ENCODE measurements around the gene DCDC1.

Gene DCDC1

DNA sequence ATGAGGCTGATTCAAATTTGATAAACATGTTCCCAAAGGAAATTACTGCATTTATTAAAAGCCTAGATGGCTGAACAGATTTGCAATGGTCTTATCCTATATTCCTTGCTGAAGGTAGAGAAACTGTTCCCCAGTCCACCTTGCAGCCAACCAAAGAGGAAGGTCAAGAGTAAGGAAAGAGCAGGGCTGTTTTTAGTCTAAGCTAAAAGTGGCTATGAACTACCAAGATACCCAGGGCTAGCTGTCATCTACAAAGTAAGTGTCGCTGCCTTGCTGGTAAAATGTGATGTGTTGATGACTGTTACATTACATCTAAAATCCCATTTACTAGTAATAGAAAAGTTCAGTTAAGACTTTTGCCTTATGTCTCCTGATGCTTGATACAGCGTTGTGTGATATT lies 493.3 kb downstream of the DCDC1 start:
- no peak overlapping the region for H3K4me3 ChIP-seq (ENCODE audit: low read depth in 1 of 2, low read length in 2 of 2)
- H3K27ac ChIP-seq (ENCODE audit: low read depth, low read length): no peak overlapping the region
- no peaks in the 10 kb centered on the region for H3K4me1 ChIP-seq (ENCODE audit: control insufficient read depth in 1 of 2, insufficient read depth in 2 of 2, low read length in 2 of 2)
- H3K9ac ChIP-seq (ENCODE audit: low read depth in 1 of 2, low read length in 2 of 2): no peak overlapping the region
- no peaks in the 10 kb centered on the region for H3K9me3 ChIP-seq (ENCODE audit: control insufficient read depth in 1 of 2, low read length in 2 of 2)
- H3K36me3 ChIP-seq (ENCODE audit: control insufficient read depth in 1 of 2, insufficient read depth in 2 of 2, low read length in 2 of 2): no peaks in the 10 kb centered on the region
- H3K27me3 ChIP-seq (ENCODE audit: control insufficient read depth in 1 of 2, insufficient read depth in 2 of 2, low read length in 2 of 2): no peaks in the 10 kb centered on the region

DNA sequence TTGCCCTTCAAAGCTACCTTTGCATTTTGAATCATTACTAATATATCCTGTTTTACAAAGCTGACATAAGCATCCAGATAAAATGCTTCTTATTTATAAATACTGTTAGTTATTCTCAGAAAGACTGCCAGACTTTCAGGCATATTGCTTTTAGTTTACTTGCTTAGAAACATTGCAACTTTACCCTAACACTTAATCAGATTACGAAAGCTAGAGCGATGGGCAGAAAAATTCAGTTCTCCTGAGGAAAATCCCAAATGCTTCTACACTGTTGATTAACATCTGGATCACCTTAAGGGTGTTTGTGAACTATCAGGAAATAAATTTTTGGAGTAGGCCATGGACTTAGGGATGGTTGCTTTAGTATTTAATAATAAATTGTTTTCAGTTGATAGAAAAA lies 493.7 kb downstream of the DCDC1 start:
- Histone ChIP-seq H3K27ac (ENCODE audit: low read depth, low read length) (no peak overlapping the region), H3K36me3 (ENCODE audit: control insufficient read depth in 1 of 2, insufficient read depth in 2 of 2, low read length in 2 of 2) (no peaks in the 10 kb centered on the region), H3K4me3 (ENCODE audit: low read depth in 1 of 2, low read length in 2 of 2) (no peak overlapping the region), H3K4me1 (ENCODE audit: control insufficient read depth in 1 of 2, insufficient read depth in 2 of 2, low read length in 2 of 2) (no peaks in the 10 kb centered on the region), H3K27me3 (ENCODE audit: control insufficient read depth in 1 of 2, insufficient read depth in 2 of 2, low read length in 2 of 2) (no peaks in the 10 kb centered on the region), H3K9ac (ENCODE audit: low read depth in 1 of 2, low read length in 2 of 2) (no peak overlapping the region), H3K9me3 (ENCODE audit: control insufficient read depth in 1 of 2, low read length in 2 of 2) (no peaks in the 10 kb centered on the region)

DNA sequence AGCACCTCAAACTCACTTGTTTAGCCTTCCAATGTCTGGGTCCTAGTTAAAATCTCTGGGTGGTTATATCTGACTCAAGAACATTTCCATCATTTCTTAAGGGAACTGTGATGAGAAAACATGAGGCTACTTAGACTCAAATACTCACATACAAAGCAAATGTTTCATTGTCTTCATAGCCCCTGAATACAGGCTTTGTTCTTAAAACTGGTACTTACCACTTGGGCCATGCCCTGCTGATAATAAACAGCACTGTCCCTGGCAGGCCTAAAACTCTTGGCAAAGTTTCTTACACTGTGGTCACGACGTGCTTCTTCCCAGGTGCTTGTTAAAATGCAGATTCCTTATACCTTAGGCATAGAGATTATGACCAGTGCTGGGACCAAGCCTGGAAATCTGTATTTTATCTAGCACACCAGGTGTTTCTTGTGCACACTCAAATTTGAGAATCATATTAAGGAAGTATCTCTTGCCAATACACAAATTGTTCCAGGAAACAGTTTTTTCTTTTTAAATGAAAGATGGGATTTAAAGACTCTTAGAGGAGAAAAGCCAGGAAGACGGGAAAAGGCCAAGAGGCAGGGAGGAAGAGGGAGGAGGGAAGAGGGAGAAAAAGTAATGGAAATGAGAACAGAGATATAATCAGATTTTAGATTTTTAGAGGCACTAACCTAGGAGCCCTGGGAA lies 495.5 kb downstream of the DCDC1 start:
- no peak overlapping the region for H3K27ac ChIP-seq (ENCODE audit: low read depth, low read length)
- no peak overlapping the region for H3K9ac ChIP-seq (ENCODE audit: low read depth in 1 of 2, low read length in 2 of 2)
- no peaks in the 10 kb centered on the region for H3K9me3 ChIP-seq (ENCODE audit: control insufficient read depth in 1 of 2, low read length in 2 of 2)
- H3K36me3 ChIP-seq (ENCODE audit: control insufficient read depth in 1 of 2, insufficient read depth in 2 of 2, low read length in 2 of 2): no peaks in the 10 kb centered on the region
- H3K4me3 ChIP-seq (ENCODE audit: low read depth in 1 of 2, low read length in 2 of 2): no peak overlapping the region
- no peaks in the 10 kb centered on the region for H3K27me3 ChIP-seq (ENCODE audit: control insufficient read depth in 1 of 2, insufficient read depth in 2 of 2, low read length in 2 of 2)
- H3K4me1 ChIP-seq (ENCODE audit: control insufficient read depth in 1 of 2, insufficient read depth in 2 of 2, low read length in 2 of 2): no peaks in the 10 kb centered on the region

DNA sequence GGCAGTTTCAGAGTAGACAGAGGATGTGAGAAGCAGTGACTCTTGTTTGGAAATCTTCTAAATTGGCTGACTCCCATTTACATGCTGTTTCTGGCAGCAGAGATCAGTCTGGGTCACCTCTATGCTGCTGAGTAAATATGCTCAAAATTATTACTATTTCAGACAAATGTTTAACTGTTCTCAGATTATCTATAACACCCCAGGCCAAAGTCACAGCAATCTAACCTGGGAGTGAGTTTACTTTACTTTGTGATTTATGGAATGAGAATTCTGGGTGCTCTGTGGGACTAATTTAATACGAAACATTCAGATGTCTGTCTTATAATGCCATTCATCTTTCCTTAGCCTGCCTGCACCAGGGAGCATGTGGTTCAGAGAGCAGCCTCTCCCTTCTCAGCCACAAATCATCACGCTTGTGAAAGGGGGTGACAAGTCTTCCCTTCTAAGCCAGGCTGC lies 500.9 kb downstream of the DCDC1 start:
- H3K4me3 ChIP-seq (ENCODE audit: low read depth in 1 of 2, low read length in 2 of 2): no peak overlapping the region
- H3K36me3 ChIP-seq (ENCODE audit: control insufficient read depth in 1 of 2, insufficient read depth in 2 of 2, low read length in 2 of 2): no peaks in the 10 kb centered on the region
- no peaks in the 10 kb centered on the region for H3K4me1 ChIP-seq (ENCODE audit: control insufficient read depth in 1 of 2, insufficient read depth in 2 of 2, low read length in 2 of 2)
- H3K9ac ChIP-seq (ENCODE audit: low read depth in 1 of 2, low read length in 2 of 2): no peak overlapping the region
- H3K9me3 ChIP-seq (ENCODE audit: control insufficient read depth in 1 of 2, low read length in 2 of 2): no peaks in the 10 kb centered on the region
- no peaks in the 10 kb centered on the region for H3K27me3 ChIP-seq (ENCODE audit: control insufficient read depth in 1 of 2, insufficient read depth in 2 of 2, low read length in 2 of 2)
- H3K27ac ChIP-seq (ENCODE audit: low read depth, low read length): no peak overlapping the region

DNA sequence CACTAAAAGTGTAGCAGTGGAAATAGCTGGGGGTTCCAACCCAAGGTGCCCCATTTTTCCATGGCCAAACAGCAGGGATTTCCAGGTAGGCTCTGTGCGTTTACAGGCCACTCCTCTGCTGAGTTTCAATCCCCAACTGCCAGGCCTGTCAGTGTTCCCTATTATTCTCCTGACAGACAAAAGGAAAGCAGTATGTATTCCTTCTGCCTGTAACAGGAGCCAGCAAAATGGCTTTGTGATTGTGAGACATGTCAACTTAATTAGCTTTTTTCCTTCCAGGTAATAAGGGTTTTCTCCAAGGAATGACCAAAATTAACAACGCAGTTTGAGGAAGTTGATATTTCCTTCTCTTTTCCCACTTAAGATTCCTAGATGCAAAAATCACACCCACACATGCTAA lies 506.3 kb downstream of the DCDC1 start:
- no peaks in the 10 kb centered on the region for H3K36me3 ChIP-seq (ENCODE audit: control insufficient read depth in 1 of 2, insufficient read depth in 2 of 2, low read length in 2 of 2)
- H3K4me3 ChIP-seq (ENCODE audit: low read depth in 1 of 2, low read length in 2 of 2): no peak overlapping the region
- no peak overlapping the region for H3K27ac ChIP-seq (ENCODE audit: low read depth, low read length)
- no peaks in the 10 kb centered on the region for H3K4me1 ChIP-seq (ENCODE audit: control insufficient read depth in 1 of 2, insufficient read depth in 2 of 2, low read length in 2 of 2)
- no peaks in the 10 kb centered on the region for H3K27me3 ChIP-seq (ENCODE audit: control insufficient read depth in 1 of 2, insufficient read depth in 2 of 2, low read length in 2 of 2)
- H3K9ac ChIP-seq (ENCODE audit: low read depth in 1 of 2, low read length in 2 of 2): no peak overlapping the region
- no peaks in the 10 kb centered on the region for H3K9me3 ChIP-seq (ENCODE audit: control insufficient read depth in 1 of 2, low read length in 2 of 2)

DNA sequence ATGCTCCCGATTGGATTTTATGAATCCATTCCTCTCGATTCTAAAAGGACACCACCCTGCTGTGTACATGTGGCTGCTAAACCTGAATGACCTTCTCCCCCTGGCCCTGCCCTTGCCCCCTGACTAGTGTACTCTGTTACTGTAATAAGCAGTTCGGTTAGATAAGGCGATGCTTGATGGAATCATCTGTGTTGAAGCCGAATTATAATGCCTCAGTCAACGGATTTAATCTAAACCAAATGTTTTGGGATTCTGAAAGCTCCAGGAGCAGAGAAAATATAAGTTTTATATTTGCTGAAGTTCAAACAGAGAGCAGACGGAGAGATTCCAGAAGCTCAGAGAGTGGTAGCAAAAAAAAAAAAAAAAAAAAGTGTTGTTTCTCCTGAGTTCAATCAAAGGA lies 508.0 kb downstream of the DCDC1 start:
- H3K4me3 ChIP-seq (ENCODE audit: low read depth in 1 of 2, low read length in 2 of 2): no peak overlapping the region
- no peak overlapping the region for H3K27ac ChIP-seq (ENCODE audit: low read depth, low read length)
- no peak overlapping the region for H3K9ac ChIP-seq (ENCODE audit: low read depth in 1 of 2, low read length in 2 of 2)
- no peaks in the 10 kb centered on the region for H3K36me3 ChIP-seq (ENCODE audit: control insufficient read depth in 1 of 2, insufficient read depth in 2 of 2, low read length in 2 of 2)
- no peaks in the 10 kb centered on the region for H3K4me1 ChIP-seq (ENCODE audit: control insufficient read depth in 1 of 2, insufficient read depth in 2 of 2, low read length in 2 of 2)
- H3K9me3 ChIP-seq (ENCODE audit: control insufficient read depth in 1 of 2, low read length in 2 of 2): no peaks in the 10 kb centered on the region
- no peaks in the 10 kb centered on the region for H3K27me3 ChIP-seq (ENCODE audit: control insufficient read depth in 1 of 2, insufficient read depth in 2 of 2, low read length in 2 of 2)

DNA sequence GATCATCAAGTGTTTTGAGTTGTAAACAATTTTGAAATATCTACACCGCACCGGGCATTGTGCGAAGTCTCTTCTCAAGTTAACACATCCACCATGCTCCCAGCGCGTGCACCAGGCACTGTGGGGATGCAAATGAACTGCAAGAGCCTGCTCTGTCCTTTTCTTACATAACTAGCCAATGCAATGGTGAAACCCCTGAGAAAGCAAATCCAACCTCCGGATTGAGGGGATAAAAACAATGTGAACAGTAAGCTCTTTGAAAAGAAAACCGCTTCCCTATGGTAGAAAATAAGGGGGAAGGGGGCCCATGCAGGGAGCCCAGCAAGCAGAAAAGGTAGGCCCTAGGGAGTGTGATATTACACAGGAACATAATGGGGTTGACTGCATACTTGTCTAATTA lies 508.5 kb downstream of the DCDC1 start:
- Histone ChIP-seq H3K9me3 (ENCODE audit: control insufficient read depth in 1 of 2, low read length in 2 of 2) (no peaks in the 10 kb centered on the region), H3K4me1 (ENCODE audit: control insufficient read depth in 1 of 2, insufficient read depth in 2 of 2, low read length in 2 of 2) (no peaks in the 10 kb centered on the region), H3K4me3 (ENCODE audit: low read depth in 1 of 2, low read length in 2 of 2) (no peak overlapping the region), H3K36me3 (ENCODE audit: control insufficient read depth in 1 of 2, insufficient read depth in 2 of 2, low read length in 2 of 2) (no peaks in the 10 kb centered on the region), H3K9ac (ENCODE audit: low read depth in 1 of 2, low read length in 2 of 2) (no peak overlapping the region), H3K27me3 (ENCODE audit: control insufficient read depth in 1 of 2, insufficient read depth in 2 of 2, low read length in 2 of 2) (no peaks in the 10 kb centered on the region), H3K27ac (ENCODE audit: low read depth, low read length) (no peak overlapping the region)

DNA sequence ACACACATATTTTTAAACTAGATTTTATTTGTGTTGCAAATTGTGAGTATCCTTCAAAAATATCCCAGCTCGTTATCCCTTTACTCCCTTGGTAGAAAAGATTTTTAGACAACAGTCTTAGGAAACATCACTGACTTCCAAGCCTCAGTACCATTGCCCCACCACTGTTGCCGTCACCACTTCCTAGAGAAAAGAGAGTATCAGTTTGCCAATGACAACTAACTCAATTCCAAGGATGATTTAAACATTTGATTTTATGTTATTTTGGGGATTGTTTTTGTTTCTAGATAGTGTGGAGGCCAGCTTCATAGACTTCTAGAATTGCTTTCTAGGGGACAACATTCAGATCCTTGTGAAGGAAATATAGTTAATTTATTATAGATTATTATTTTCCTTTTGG lies 509.4 kb downstream of the DCDC1 start:
- Histone ChIP-seq H3K9me3 (ENCODE audit: control insufficient read depth in 1 of 2, low read length in 2 of 2) (no peaks in the 10 kb centered on the region), H3K4me1 (ENCODE audit: control insufficient read depth in 1 of 2, insufficient read depth in 2 of 2, low read length in 2 of 2) (no peaks in the 10 kb centered on the region), H3K36me3 (ENCODE audit: control insufficient read depth in 1 of 2, insufficient read depth in 2 of 2, low read length in 2 of 2) (no peaks in the 10 kb centered on the region), H3K27ac (ENCODE audit: low read depth, low read length) (no peak overlapping the region), H3K9ac (ENCODE audit: low read depth in 1 of 2, low read length in 2 of 2) (no peak overlapping the region), H3K4me3 (ENCODE audit: low read depth in 1 of 2, low read length in 2 of 2) (no peak overlapping the region), H3K27me3 (ENCODE audit: control insufficient read depth in 1 of 2, insufficient read depth in 2 of 2, low read length in 2 of 2) (no peaks in the 10 kb centered on the region)

DNA sequence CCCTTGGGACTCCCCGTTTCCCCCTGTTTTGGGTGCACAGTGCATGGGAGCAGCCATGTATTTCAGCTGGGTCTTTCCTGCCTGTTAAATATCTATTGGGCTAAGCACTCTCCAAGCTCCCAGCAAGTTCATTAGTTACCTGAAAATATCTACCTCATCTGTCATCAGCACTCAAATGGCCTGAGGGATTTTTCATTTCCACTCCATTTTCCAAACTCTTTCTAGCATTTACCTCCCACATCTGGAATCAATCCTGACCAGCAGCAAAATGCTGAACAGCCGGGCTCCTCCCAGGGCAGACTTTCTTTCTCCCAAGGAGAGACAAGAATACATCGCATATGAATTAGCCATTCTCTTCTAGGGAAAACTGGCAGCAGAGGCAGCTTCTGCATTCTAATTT lies 509.9 kb downstream of the DCDC1 start:
- H3K9ac ChIP-seq (ENCODE audit: low read depth in 1 of 2, low read length in 2 of 2): no peak overlapping the region
- no peaks in the 10 kb centered on the region for H3K27me3 ChIP-seq (ENCODE audit: control insufficient read depth in 1 of 2, insufficient read depth in 2 of 2, low read length in 2 of 2)
- no peak overlapping the region for H3K27ac ChIP-seq (ENCODE audit: low read depth, low read length)
- no peaks in the 10 kb centered on the region for H3K4me1 ChIP-seq (ENCODE audit: control insufficient read depth in 1 of 2, insufficient read depth in 2 of 2, low read length in 2 of 2)
- no peaks in the 10 kb centered on the region for H3K36me3 ChIP-seq (ENCODE audit: control insufficient read depth in 1 of 2, insufficient read depth in 2 of 2, low read length in 2 of 2)
- H3K4me3 ChIP-seq (ENCODE audit: low read depth in 1 of 2, low read length in 2 of 2): no peak overlapping the region
- H3K9me3 ChIP-seq (ENCODE audit: control insufficient read depth in 1 of 2, low read length in 2 of 2): no peaks in the 10 kb centered on the region

DNA sequence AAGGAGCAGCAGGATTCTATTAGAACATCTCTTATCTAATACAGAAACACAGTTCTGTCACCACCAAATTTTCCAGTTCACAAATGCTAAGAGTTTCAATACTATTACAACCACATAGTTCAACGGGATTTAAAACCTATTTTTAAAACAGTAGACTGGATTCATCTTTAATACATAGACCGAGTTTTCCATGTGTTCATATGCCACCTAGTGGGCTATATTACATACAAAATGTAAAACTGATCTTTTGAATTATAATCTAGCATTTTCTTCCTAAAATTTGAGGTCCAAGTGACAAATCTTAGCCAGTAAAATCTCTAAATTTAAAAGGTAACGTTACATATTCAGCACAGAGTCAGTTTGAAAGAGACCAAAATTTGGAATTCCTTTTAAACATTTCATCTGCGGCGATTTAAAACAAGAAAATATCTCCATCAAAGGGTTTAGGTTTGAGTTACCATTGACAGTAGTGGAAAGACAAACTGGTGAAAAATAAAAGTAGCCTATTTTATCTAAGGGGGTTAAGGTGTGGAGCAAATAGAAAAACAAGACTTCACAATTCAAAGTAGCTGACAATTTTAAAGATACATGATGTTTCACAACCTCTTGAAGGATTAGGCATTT lies 514.0 kb downstream of the DCDC1 start:
- Histone ChIP-seq H3K27me3 (ENCODE audit: control insufficient read depth in 1 of 2, insufficient read depth in 2 of 2, low read length in 2 of 2) (no peaks in the 10 kb centered on the region), H3K9ac (ENCODE audit: low read depth in 1 of 2, low read length in 2 of 2) (no peak overlapping the region), H3K9me3 (ENCODE audit: control insufficient read depth in 1 of 2, low read length in 2 of 2) (no peaks in the 10 kb centered on the region), H3K36me3 (ENCODE audit: control insufficient read depth in 1 of 2, insufficient read depth in 2 of 2, low read length in 2 of 2) (no peaks in the 10 kb centered on the region), H3K4me1 (ENCODE audit: control insufficient read depth in 1 of 2, insufficient read depth in 2 of 2, low read length in 2 of 2) (no peaks in the 10 kb centered on the region), H3K4me3 (ENCODE audit: low read depth in 1 of 2, low read length in 2 of 2) (no peak overlapping the region), H3K27ac (ENCODE audit: low read depth, low read length) (no peak overlapping the region)

Data from duodenal mucosa (tissue), 2 donors.